OCI-LY1 (cell line): ENCODE measurements around the gene SLC43A3.

Experiments
- EZH2 ChIP-seq: fragments of 200-600 bp; sonication (generic), shearing (Covaris generic); IDR thresholded peaks from 2 replicates; pipeline ENCODE4 v1.8.0; 2017; ENCODE audit warnings: borderline replicate concordance, mixed run types, mild to moderate bottlenecking, antibody characterized with exemption, low read length, moderate library complexity, mixed read lengths
- TF ChIP-seq, protein P1 (sequence below): fragments of 200-600 bp; sonication (generic), shearing (Covaris generic); IDR thresholded peaks from 2 replicates; pipeline ENCODE4 v1.5.1; 2017; ENCODE audit warnings: mild to moderate bottlenecking, antibody characterized with exemption, low read length, moderate library complexity, mixed read lengths

GRCh38 chr11:57413681-57414080, 13.2 kb downstream of the SLC43A3 start:
- TF ChIP-seq, protein P1, sequence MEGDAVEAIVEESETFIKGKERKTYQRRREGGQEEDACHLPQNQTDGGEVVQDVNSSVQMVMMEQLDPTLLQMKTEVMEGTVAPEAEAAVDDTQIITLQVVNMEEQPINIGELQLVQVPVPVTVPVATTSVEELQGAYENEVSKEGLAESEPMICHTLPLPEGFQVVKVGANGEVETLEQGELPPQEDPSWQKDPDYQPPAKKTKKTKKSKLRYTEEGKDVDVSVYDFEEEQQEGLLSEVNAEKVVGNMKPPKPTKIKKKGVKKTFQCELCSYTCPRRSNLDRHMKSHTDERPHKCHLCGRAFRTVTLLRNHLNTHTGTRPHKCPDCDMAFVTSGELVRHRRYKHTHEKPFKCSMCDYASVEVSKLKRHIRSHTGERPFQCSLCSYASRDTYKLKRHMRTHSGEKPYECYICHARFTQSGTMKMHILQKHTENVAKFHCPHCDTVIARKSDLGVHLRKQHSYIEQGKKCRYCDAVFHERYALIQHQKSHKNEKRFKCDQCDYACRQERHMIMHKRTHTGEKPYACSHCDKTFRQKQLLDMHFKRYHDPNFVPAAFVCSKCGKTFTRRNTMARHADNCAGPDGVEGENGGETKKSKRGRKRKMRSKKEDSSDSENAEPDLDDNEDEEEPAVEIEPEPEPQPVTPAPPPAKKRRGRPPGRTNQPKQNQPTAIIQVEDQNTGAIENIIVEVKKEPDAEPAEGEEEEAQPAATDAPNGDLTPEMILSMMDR, result no peak
- TF ChIP-seq EZH2, result no peak
